Lower lobe of right lung (tissue), 2 donors: ENCODE measurements around the gene WDR93. TPM values are rescaled to one million over a fixed set of nuclear protein-coding genes. Genes with fewer than 3 reads are reported as not detected.
A peak's percentile ranks its signal among the peaks of the same experiment; 100 is the strongest.

Experiments
- ATAC-seq, 2 donors: fragments of 200-7000 bp; cut with Tn5 transposase; one replicate each; pipeline ENCODE4 v1.9.1; 2020 to 2022; ENCODE audit warnings: mild to moderate bottlenecking in 2 of 2, moderate library complexity in 2 of 2
- DNase-seq: peaks from one replicate; pipeline ENCODE4 v3.0.0-alpha.2; 2020
- H3K27ac ChIP-seq: fragments of 200-600 bp; one replicate; pipeline ENCODE4 v1.8.0; 2022
- H3K27me3 ChIP-seq: fragments of 200-600 bp; one replicate; pipeline ENCODE4 v1.8.0; 2022; ENCODE audit warnings: low read depth
- H3K36me3 ChIP-seq: fragments of 200-600 bp; one replicate; pipeline ENCODE4 v1.8.0; 2022; ENCODE audit warnings: mild to moderate bottlenecking
- H3K4me1 ChIP-seq: fragments of 200-600 bp; one replicate; pipeline ENCODE4 v1.8.0; 2022
- H3K4me3 ChIP-seq: fragments of 200-600 bp; one replicate; pipeline ENCODE4 v1.8.0; 2022; ENCODE audit warnings: mild to moderate bottlenecking
- H3K9me3 ChIP-seq: fragments of 200-600 bp; one replicate; pipeline ENCODE4 v1.8.0; 2022
- intact Hi-C: fragments of 100-400 bp; cut with DNase I; formaldehyde crosslinking; loops from one replicate; pipeline ENCODE4 v1.11.0; 2022
- total RNA-seq: library from RNA; stranded (reverse); fragmentation: NEBNext Ultra II Directional; extraction: Animal tissue kit (Norgen Biotek cat#: 25700); gene quantifications from one replicate; pipeline ENCODE4 v1.2.1, GENCODE V29; 2021
- TF ChIP-seq, protein P1 (sequence below): fragments of 200-600 bp; IDR thresholded peaks from one replicate; pipeline ENCODE4 v1.8.0; 2022; ENCODE audit warnings: antibody characterized with exemption, mild to moderate bottlenecking
- donor health status: DM: no; HTN: yes; CAD: no; lungs with severe emphysema.

The WDR93 gene
- total RNA-seq, 1 donor from 2014 or later = 1.2 TPM

DNA sequence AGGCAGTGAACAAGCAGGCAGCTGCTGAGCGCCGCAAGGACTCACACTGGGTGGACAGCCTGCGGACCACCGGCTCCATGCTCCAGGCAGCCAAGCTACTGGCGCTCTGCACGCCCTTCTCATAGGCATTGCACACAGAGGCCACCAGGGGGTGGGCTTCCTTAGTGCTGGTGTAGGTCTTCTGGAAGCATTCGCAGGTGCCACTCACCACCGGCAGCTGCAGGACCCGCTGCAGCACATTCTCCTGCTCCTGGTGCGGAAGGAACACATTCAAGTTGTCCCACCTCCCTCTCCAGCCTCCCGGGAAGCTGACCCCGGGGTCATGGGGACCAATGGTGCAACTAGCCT, 17.5 kb upstream of the WDR93 start:
- H3K27me3 ChIP-seq = no peaks in the 10 kb centered on the region
- TF ChIP-seq, protein P1, sequence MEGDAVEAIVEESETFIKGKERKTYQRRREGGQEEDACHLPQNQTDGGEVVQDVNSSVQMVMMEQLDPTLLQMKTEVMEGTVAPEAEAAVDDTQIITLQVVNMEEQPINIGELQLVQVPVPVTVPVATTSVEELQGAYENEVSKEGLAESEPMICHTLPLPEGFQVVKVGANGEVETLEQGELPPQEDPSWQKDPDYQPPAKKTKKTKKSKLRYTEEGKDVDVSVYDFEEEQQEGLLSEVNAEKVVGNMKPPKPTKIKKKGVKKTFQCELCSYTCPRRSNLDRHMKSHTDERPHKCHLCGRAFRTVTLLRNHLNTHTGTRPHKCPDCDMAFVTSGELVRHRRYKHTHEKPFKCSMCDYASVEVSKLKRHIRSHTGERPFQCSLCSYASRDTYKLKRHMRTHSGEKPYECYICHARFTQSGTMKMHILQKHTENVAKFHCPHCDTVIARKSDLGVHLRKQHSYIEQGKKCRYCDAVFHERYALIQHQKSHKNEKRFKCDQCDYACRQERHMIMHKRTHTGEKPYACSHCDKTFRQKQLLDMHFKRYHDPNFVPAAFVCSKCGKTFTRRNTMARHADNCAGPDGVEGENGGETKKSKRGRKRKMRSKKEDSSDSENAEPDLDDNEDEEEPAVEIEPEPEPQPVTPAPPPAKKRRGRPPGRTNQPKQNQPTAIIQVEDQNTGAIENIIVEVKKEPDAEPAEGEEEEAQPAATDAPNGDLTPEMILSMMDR = peak; percentile 22
- ATAC-seq (peak in 1 of 2 donors; percentile 34), DNase-seq (no peak)
- no peaks in the 10 kb centered on the region for H3K4me1 ChIP-seq
- intact Hi-C loops = no loop called here
- no peak overlapping the region for H3K4me3 ChIP-seq
- no peaks in the 10 kb centered on the region for H3K9me3 ChIP-seq
- H3K27ac ChIP-seq = no peak overlapping the region
- H3K36me3 ChIP-seq = no peaks in the 10 kb centered on the region

DNA sequence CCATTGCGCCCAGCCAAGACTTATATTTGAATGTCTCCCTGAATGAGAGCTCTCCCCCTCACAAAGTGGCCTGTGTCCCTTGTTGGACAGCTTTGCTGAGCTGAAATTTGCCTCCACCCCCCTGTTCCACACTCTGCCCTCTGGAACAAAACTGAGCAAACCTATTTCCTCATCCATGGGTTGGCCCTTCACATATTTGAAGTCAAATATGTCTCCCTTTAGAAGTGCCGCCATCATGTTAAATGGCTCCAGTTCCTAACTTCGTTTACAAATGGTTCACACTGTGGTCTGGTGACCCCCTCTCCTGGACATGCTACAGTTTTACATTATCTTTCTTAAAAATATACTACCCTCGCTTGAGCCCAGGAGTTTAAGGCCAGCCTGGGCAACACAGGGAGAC, 16.1 kb upstream of the WDR93 start:
- H3K36me3 ChIP-seq = no peaks in the 10 kb centered on the region
- no peak for DNase-seq

GRCh38 chr15:89675606-89676005, 15.0 kb upstream of the WDR93 start:
- Histone ChIP-seq H3K27me3 (no peaks in the 10 kb centered on the region), H3K27ac (no peak overlapping the region), H3K4me3 (no peak overlapping the region), H3K9me3 (no peaks in the 10 kb centered on the region), H3K4me1 (peaks cover 11% of the 10 kb centered on the region), H3K36me3 (no peaks in the 10 kb centered on the region)
- DNase-seq (no peak), ATAC-seq (no peak)
- TF ChIP-seq, protein P1 = no peak
- intact Hi-C loops = no loop called here

More for the DNA sequence above, 16.1 kb upstream of the WDR93 start:
- Histone ChIP-seq H3K9me3 (no peaks in the 10 kb centered on the region), H3K27ac (no peak overlapping the region), H3K4me1 (peaks cover 3% of the 10 kb centered on the region), H3K4me3 (no peak overlapping the region), H3K27me3 (no peaks in the 10 kb centered on the region)
- ATAC-seq = no peak
- intact Hi-C loops = no loop called here
- TF ChIP-seq, protein P1 = no peak

DNA sequence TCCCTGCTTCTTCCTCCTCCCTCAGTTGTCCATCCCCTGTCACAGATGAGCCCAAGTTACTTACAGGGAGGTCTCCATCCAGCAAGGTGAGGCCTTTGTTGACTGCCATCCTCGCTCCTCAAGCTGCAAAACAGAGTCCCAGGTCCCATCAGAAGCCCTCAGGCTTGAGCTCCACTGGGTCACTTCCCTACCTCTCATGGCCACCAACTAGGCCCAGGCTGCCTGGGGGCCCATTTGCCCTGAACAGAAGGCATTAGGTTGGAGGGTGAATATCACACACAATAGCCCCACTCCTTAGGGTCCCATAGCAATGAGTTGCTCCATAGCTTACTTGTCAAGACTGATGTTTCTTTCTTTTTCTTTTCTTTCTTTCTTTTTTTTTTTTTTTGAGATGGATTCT, 13.2 kb upstream of the WDR93 start:
- no peak overlapping the region for H3K27ac ChIP-seq
- peaks cover 19% of the 10 kb centered on the region for H3K4me1 ChIP-seq
- intact Hi-C loops = no loop called here
- H3K36me3 ChIP-seq = no peaks in the 10 kb centered on the region
- ATAC-seq = no peak
- H3K9me3 ChIP-seq = no peaks in the 10 kb centered on the region
- no peak for DNase-seq
- H3K4me3 ChIP-seq = no peak overlapping the region
- TF ChIP-seq, protein P1 = no peak
- H3K27me3 ChIP-seq = no peaks in the 10 kb centered on the region

- no peak for DNase-seq
- Histone ChIP-seq H3K36me3 (peaks cover 10% of the 10 kb centered on the region), H3K27ac (peak within 1 kb of the TSS; percentile 59), H3K4me3 (no peak within 1 kb of the TSS), H3K9me3 (no peaks in the 10 kb centered on the region), H3K27me3 (no peaks in the 10 kb centered on the region), H3K4me1 (peaks cover 19% of the 10 kb centered on the region)
- TF ChIP-seq, protein P1 = no peak
- no peak for ATAC-seq
- intact Hi-C loops = no loop called here
Observed at GRCh38 chr15:89679212-89679611, 11.4 kb upstream of the WDR93 start, which contains the start of gene PLIN1. Gene PLIN1, minus strand, starts transcription at chr15:89679367. Its CDS starts 1,878 bp downstream, at chr15:89677489.
